ENCODE data around the gene C2orf68. TPM values are rescaled to one million over a fixed set of nuclear protein-coding genes. Genes with fewer than 3 reads are reported as not detected.

The C2orf68 gene
- total and polyA plus RNA-seq, 2 of the 13 experiments (the other 11 are each of a cell fraction or from before 2014, with no cell fraction given) = 47.1 to 77.4 TPM

GRCh38 chr2:85597241-85597640 lies 14.6 kb downstream of the C2orf68 start (continued):
- TF ChIP-seq, protein P1, sequence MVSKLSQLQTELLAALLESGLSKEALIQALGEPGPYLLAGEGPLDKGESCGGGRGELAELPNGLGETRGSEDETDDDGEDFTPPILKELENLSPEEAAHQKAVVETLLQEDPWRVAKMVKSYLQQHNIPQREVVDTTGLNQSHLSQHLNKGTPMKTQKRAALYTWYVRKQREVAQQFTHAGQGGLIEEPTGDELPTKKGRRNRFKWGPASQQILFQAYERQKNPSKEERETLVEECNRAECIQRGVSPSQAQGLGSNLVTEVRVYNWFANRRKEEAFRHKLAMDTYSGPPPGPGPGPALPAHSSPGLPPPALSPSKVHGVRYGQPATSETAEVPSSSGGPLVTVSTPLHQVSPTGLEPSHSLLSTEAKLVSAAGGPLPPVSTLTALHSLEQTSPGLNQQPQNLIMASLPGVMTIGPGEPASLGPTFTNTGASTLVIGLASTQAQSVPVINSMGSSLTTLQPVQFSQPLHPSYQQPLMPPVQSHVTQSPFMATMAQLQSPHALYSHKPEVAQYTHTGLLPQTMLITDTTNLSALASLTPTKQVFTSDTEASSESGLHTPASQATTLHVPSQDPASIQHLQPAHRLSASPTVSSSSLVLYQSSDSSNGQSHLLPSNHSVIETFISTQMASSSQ (IDR thresholded peaks at IDR 0.05; ENCODE audit: low read depth) = no peak
- TF ChIP-seq, protein P1 (CRISPR knock-in tag; IDR thresholded peaks at IDR 0.05; ENCODE audit: borderline replicate concordance) = no peak
- no peak for TF ChIP-seq SATB2 (CRISPR knock-in tag; IDR thresholded peaks at IDR 0.05)
- TF ChIP-seq TCF7L2 (IDR thresholded peaks at IDR 0.05; ENCODE audit: low read depth, low read length) = no peak
- TF ChIP-seq ZNF496 (CRISPR knock-in tag; IDR thresholded peaks at IDR 0.05; ENCODE audit: insufficient replicate concordance) = no peak
- TF ChIP-seq ZC3H13 (CRISPR knock-in tag; IDR thresholded peaks at IDR 0.05) = 0 out of 2 replicates have a peak, but pooled peaks have one; percentile 38
- TF ChIP-seq ZNF431 (CRISPR knock-in tag; IDR thresholded peaks at IDR 0.05; ENCODE audit: borderline replicate concordance, low read depth) = no peak
- TF ChIP-seq ZBTB25 (CRISPR knock-in tag; IDR thresholded peaks at IDR 0.05) = no peak
- TF ChIP-seq ZNF383 (CRISPR knock-in tag; IDR thresholded peaks at IDR 0.05; ENCODE audit: borderline replicate concordance) = no peak
